ENCODE results near the gene EFNA2.

DNA sequence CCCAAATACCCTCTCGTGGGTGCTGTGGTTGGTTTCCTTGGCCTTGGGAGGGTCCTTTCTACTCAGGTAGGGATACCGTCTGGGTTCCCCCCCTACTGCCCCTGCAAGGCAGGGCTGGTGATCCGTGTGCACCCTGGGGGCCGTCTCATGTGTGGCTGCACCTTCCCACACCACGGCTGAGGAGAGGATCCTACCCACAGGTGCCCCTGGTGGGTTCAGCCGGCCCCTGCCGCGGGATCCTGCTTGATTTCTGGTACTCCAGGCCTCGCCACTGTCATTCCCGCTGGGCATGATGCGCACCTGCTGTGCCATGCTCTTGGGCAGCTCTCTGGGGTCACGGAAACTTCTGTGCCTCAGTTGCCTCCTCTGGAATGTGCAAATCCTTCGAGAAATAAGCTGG is 30.8 kb downstream of the EFNA2 start:
- TF ChIP-seq POLR2A (IDR thresholded peaks at IDR 0.05; ENCODE audit: low read depth) (no peak), CTCF (IDR thresholded peaks at IDR 0.05) (no peak)
